IPS-NIHi7 (cell line): Measurements from ENCODE around the gene PLA2G4D.

Experiments
- DNase-seq: peaks from one replicate; pipeline ENCODE4 v3.0.0; 2012; ENCODE audit warnings: mixed read lengths; ENCODE audit errors: extremely low spot score

Gene PLA2G4D, protein sequence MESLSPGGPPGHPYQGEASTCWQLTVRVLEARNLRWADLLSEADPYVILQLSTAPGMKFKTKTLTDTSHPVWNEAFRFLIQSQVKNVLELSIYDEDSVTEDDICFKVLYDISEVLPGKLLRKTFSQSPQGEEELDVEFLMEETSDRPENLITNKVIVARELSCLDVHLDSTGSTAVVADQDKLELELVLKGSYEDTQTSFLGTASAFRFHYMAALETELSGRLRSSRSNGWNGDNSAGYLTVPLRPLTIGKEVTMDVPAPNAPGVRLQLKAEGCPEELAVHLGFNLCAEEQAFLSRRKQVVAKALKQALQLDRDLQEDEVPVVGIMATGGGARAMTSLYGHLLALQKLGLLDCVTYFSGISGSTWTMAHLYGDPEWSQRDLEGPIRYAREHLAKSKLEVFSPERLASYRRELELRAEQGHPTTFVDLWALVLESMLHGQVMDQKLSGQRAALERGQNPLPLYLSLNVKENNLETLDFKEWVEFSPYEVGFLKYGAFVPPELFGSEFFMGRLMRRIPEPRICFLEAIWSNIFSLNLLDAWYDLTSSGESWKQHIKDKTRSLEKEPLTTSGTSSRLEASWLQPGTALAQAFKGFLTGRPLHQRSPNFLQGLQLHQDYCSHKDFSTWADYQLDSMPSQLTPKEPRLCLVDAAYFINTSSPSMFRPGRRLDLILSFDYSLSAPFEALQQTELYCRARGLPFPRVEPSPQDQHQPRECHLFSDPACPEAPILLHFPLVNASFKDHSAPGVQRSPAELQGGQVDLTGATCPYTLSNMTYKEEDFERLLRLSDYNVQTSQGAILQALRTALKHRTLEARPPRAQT

DNA sequence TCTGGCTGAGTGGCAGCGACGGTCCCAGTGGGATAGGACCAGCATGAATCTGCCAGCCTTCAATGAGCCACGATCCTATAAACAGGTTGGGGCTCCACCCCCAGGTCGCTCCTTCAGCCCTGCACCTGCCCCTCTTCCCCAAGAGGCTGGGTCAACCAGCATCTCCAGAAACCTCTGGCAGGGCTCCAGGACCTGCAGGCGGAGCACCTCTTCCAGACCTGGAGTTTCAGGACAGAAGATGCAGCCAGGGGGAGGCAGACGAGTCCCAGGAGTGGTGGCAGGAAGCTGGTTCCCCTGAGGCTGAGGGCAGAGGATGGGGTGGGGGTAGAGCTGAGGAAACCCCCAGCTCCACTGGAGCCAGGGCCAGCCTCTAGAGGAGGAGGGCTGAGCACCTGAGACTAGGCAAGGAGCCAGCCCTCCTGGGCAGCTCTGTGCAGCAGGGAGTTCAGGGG, at the start of gene PLA2G4D:
PLA2G4D (minus strand) TSS at position 51 of the 452 bp plus-strand sequence. CDS start 103 bp downstream, outside the sequence.
- DNase-seq: peak; percentile 15

DNA sequence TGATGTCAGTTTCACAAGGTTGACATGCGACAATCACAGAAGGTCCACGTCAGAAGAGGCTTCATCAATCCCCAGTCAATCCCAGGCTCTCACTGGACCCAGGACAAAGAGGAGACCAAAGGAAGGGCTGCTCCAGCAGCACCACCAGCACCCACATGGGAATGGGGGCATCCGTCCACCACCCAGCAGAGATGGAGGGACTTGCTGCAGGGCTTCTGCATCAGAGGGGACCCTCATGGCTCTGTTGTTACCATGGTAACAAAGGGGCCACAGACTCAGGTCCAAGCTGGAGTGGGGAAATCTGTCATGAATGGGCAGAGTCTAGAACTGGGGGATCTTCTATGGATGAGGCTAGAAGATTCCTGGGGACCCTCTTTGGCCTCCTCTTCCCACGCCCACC, 49.0 kb upstream of the PLA2G4D start:
- no peak for DNase-seq

DNA sequence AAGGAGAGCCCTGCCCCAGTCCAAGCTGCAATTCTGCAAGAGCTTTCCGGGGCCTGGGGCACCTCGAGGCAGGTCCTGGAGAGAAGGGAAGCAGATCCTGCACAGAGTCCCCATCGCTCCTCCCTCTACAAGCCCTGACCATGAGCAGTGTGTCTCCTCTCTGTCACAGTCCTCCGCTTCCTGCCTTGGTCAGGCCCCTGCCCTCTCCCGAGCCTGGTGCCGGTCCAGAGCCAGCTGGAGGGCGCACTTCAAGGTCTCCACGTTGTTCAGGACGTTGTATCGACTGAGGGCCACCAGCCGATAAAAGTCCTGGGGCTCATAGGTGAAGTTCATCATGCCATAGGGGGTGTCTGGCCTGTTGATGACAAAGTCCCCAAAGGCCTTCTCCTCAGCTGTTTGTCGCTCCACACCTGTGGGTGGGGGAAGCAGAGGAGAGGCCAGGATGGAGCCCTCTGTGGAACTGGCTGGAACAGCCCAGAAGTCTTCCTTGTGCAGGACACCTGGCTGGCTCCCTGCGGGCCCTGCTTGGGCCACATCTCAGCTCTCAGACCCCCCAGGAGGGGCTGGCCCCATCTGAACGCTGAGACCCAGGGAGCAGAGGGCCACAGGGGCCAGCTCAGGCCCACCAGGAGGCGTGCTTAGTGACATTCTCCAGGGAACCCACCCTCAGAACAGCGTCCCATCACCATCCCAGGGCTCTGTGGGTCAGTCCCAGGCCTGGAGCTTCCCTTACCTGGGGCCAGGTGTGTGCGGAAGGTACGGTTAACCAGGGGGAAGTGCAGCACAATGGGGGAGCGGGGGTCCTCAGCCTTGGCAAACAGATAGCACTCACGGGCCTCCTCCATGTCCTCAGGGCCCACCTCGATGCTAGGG, 47.7 kb upstream of the PLA2G4D start:
- DNase-seq: no peak

DNA sequence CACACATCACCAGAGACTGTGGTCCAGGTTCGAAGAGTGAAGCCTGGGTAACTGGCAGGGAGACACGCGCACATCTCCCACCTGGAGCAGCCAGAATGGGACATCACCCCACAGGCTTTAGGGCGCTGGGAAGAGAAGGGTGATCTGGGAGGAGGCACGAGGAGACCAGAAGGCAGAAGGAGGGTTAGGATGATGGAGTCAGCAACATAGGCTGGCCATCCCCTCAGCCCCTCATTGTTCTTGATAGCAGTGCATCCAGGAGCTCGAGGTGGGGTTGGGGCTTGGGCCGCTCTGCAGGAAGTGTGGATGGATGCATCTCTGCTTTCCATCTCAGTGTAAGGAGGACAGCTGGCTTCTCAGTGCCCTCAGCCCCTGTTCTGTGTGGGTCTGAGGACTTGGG, 46.9 kb upstream of the PLA2G4D start:
- DNase-seq: no peak

DNA sequence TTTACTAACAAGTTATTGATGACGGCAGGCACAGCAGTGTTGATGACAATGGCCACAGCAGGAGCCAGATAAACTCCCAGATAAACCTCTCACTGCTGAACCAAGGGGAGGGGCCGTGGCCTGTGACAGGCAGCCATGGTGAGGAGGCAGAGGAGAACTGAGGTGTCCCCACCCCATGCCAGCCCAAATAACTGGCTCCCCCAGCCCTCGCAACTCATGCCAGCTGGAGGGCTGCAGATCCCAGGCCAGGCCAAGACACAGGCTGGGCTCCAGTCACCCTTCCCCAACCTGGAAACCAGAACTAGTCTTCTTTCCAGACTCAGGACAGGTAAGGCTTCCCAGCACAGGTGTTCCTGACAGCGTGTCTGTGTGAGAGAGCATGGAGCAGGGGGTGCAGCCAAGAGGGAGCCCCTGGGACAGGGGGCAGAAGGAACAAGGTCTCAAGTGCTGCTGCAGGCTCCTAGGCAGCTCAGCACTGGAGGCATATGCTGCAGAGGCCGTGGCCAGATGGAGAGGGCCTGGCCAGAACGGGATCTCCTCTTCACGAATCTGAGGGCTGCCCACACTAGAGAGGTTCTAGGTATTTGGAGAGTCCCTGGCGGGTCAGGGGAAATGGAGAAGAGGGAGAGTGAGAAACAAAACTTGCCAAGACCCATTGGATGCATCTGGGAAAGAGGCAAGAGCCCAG, 46.2 kb upstream of the PLA2G4D start:
- DNase-seq: no peak

DNA sequence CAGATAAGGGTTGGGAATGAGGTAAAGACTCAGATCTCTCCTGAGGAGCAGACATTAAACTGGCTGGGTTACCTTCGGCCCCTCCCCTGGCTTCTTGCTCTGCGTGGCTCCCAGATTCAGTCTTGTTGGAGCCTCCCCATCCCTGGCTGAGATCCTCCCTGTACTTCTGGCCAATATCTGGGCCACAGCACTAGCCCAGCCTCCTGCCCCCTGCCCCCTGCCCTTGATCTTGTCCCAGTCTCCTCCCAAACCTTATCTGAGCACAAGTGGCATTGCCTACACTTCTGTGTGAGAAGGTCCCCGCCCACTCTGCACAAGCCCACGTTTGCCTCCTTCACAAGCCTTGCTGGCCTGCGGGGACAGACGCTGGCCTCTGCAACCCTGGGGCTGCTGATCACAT, 45.2 kb upstream of the PLA2G4D start:
- no peak for DNase-seq

DNA sequence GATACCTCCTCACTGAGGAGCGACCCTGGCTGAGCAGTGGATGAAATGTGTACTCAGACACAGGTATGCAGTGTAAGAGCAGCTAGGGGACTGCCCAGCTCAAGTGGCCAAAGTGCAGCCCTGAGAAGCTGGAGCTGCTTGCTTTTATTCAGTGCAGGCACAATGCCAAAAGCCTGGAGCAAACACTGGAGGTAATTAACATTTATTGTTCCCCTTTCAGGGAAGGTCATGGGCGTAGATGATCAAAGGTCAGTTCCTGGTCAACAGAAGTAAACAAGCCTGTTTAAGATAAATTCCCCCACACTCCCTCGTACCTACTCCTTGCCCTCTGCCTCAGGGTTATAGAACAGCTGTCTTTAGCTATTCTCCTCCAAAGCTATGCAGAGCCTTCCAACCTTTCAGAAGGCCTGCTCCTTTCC, 44.6 kb upstream of the PLA2G4D start:
- no peak for DNase-seq

DNA sequence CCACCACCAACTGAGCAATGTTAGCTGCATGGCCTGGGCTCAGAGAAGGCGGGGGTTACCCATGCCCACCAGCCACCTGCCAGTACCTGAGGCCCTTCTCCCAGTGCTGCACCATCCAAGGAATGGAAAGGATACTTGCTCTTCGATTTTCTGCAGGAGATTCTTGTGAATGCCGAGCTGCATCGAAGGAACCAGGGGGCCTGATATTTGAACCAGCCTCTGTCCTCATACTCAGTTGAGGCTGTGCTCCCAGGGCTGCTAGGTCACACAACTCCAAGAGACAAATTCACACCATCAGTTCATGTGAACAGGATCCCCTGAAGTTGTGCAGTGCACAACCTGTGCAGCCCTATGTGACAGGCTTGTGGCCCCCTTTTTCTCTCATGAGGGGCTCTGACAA, 44.0 kb upstream of the PLA2G4D start:
- DNase-seq: no peak

DNA sequence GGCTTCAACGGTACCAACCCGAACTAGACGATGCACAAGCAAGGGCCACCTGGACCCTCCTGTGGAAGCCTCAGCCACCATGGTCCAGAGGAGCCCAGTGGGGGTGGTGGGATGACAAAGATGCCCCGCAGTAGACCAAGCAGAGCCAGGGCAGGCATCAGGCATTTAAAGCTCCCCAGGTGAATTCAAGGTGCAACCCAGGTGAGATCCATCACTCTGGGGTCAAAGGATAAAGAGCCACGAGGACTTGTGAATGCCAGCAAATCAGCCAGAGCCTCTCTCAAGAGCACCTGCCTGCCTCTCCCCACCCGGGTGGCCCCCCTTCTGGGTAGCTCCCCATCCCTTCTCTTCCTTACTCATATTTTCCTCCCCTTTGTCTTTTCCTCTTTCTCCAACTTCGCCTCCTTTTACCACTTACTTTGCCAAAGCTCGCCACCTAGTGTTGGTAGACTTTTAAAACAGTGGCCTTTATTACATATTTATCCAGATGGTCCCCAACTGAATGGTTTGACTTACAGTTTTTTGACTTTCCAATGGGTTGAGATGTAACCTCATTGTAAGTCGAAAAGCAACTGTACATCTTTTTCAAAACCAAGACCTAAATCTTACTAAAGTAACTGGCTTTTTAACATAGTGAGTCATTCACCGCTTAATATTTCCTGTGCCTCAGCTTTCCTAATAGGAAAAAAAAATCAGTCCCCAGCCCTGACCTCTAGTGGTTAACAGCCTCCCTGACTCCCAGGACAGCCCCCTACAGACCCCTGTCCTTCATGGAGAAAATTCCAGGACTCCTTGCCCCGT, 43.3 kb upstream of the PLA2G4D start:
- DNase-seq: peak; percentile 79

DNA sequence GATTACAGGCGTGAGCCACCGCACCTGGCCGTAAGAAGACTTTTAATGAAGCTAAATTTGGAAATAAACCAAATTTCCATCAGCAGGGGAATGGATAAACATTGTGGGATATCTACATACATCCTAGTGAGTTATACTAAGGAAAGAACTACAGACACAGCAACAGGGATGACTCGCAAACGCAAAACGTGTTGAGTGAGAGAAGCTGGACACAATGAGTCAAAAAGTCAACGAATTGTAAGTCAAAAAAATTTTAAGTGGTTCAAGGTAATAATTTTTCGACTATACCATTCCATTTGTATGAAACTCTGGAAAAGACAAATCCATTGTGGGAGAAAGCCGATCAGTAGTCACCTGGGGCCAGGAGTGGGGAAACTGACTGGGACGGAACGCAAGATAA, 42.2 kb upstream of the PLA2G4D start:
- DNase-seq: no peak

DNA sequence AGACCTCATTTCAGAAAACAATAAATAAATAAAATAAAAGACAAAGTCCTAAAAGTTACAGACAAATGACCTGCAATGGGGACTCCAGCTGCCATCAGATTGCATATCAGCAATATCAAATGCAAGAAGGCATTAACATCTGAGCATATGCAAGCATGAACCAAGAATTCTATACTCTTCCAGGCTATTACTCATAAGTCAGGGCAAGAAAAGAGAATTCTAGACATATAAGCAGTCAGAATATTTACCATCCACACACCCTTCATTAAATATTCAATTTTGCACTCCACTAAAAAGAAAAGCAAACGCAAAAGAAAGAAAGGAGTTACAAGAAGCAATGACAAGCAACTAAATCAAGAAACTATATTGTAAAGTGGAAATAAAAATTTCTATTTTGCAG, 41.0 kb upstream of the PLA2G4D start:
- no peak for DNase-seq

DNA sequence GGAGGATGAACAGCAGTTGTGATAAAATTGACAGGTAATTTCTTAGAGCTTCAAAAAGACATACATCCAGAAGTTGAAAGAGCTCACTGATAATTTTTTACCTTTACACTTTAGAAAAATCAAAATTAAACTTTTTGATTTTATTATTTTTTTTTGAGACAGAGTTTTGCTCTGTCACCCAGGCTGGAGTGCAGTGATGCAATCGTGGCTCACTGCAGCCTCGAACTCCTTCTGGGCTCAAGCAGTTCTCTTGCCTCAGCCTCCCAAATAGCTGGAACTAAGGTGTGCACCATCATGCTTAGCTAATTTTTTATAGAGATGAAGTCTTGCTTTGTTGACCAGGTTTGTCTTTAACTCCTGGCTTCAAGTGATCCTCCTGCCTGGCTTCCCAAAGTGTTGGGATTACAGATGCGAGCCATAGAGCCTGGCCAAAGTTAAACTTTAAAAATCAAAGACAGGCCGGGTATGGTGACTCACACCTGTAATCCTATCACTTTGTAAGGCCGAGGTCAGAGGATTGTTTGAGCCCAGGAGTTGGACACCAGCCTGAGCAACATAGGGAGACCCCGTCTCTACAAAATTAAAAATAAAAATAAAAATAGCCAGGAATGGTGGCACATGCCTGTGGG, 40.4 kb upstream of the PLA2G4D start:
- DNase-seq: no peak

DNA sequence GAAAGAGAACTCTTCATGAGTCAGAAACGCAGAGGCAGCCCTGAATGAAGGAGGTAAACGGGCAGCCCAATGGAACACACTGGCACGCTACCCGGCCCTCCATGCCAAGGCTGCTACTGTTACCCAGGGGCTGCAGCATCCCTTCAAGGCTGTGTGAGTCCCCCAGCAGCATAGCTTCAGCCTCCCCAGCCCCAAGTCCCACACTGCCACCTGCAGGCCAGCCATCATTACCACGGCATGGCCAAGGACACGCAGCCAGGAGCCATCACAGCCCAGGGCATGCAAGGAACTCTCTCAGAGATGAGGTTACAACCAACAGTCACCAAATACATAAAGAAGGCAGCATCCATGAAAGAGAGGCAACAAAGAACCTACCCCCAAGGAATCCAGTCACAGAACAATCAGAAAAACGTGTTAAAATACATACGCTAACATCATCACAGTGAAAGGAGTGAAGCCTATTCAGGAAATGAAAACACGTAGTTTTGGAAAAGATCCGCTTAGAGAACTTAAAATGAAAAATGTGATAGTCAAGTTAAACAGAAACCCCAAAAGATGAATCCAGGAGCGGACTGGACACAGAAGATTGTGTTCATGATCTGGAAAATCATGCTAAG, 39.6 kb upstream of the PLA2G4D start:
- peak; percentile 92 for DNase-seq

DNA sequence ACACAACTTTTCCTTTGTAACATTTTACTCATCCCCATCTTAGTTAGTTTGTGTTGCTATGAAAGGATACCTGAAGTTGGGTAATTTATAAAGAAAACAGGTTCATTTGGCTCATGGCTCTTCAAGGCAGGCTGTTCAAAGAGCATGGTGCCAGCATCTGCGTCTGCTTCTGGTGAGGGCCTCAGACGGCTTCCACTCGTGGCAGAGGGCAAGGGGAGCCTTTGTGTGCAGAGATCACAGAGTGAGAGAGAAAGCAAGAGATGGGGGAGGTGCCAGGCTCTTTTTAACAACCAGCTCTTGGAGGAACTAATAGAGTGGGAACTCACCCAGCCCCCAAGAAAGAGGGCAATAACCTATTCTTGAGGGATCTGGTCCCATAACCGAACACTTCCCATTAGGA, 39.0 kb upstream of the PLA2G4D start:
- no peak for DNase-seq

DNA sequence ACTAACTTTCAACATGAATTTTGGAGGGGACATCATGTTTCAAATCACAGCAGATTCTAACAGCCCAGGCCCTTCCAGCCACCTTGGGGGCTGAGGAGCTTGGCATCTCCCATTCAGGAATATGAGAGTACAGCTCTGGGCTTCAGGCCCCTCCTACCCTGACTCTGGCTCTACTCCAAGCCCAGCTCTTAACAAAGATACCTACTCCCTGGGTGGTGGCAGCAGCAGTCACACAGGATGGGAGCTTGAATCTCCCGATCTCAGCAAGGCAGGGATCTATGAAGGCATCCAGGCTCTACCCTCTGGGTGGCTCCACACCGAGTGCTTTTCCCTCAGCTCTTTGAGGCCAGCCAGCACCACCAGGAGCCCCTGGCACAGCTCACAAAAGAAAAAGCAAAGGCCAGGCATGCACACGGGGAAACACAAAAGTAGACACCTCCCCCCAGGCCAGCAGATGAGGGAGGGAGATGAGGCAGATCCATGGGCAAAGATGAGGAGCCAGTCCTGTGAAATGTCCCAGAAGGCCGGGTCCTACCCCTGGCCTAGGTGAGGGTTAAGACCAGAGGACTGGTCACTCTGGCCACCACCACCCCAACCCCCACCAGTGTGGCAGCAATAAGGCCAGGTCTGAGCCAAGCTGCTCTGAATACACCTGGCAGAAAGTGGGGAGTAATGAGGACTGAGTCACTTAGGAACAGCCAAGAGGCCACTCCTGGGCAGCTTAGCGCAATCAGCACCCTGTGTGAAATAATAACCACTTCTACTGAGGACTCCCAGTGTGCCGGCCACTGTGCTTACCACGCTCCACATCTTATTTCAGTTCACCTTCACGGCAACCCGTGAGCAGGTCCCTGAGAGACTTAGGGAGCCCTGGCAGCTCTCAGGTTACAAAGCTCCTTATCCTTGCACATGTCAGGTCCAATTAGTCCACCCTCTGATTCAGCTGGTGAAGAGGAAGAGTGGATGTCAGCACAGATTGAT, 37.8 kb upstream of the PLA2G4D start:
- peak; percentile 7 for DNase-seq

DNA sequence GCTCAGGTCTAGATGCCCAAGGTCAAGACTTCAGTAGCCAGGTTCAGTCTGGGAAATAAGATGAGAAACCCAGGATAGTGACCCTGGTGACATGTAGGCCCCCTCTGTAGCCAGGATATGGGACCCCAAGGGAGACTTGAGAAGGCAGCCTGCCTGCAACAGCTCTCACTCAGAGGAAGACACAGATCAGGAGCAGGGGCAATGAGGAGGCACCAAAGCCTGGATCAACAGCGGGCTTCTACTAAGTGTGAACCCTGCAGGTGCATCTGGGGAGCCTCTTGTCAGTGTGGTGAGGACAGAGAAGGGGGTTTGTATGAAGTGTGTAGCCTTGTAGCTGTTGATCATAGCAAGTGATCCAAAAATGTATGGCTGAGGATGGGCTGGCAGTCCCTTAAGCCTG, 36.6 kb upstream of the PLA2G4D start:
- no peak for DNase-seq

DNA sequence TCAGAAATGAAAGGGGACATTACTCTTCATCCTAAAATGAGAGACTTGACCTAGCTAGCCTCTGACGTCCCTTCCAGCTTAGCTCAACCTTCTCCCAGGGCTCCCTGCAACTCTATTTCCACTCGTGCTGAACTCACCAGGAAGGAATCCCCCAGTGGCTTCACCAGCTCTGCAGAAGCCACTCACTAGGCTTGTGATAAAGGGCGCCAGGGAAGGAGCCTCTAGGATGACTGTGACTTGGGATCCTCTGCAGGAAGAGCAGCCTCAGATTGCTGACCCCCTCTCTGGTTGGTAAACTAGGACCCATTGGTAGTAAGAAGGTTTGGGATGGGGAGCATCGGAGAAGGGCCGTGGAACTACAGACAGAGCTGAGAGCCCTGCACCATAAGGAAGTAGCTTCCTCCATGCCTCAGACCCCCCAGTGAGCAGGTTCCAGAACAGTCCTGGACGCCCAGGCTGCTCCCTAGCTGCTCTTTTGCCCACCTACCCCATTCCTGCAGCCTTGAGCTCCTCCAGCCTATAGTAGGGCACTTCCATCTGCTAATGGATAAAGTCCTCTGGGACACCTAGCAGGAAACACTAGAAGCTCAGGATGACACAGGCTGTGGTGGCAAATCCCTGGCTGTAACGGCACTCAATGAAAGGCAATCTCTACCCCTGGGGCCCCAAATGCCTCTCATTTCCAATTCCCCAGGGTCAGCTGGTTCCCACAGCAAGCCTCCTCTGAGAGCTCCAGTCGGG, 36.1 kb upstream of the PLA2G4D start:
- peak; percentile 6 for DNase-seq

DNA sequence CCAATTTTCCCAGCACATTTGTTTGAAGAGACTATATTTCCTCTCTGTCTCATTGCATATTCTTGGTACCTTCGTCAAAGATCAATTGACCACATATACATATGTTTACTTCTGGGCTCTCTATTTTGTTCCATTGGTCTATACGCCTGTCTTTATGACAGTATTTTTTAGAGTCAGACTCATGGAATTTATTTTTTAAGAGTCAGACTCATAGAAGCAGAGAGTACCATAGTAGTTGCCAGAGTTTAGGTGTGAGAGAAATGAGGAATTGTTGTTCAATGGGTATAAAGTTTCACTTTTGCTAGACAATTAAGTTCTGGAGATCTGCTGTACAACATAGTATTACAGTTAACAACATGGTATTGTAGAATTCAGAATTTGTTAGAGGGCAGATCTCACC, 35.0 kb upstream of the PLA2G4D start:
- DNase-seq: no peak
